ENCODE data around the gene FLT3.

- peak; percentile 66 for TF ChIP-seq CTCF (IDR thresholded peaks at IDR 0.05; ENCODE audit: low read depth, low read length)
- TF ChIP-seq EZH2phosphoT487 (IDR thresholded peaks at IDR 0.05; ENCODE audit: low read depth), result no peak
These were observed 139.8 kb downstream of the FLT3 start for GRCh38 chr13:27960362-27961226.

Data from OCI-LY3 (cell line).